Neural progenitor cell (in vitro differentiated cells): ENCODE measurements around the gene CNTNAP2. TPM values are rescaled to one million over a fixed set of nuclear protein-coding genes. Genes with fewer than 3 reads are reported as not detected.

Experiments used
- DNase-seq: peaks from one replicate; pipeline ENCODE4 v3.0.0-alpha.2; 2016; ENCODE audit warnings: low spot score
- H2AFZ ChIP-seq: fragments of 200-600 bp; sonication (generic); replicated peaks from 2 replicates; pipeline ENCODE4 v1.6.1; 2016; ENCODE audit warnings: antibody characterized with exemption
- H3F3A ChIP-seq: fragments of 200-600 bp; sonication (generic); 2 replicates; pipeline ENCODE4 v1.6.1; 2016; ENCODE audit warnings: antibody characterized with exemption, low read depth
- H3K27ac ChIP-seq: fragments of 200-600 bp; sonication (generic); 2 replicates; pipeline ENCODE4 v1.5.1; 2016; ENCODE audit warnings: mild to moderate bottlenecking
- H3K27me3 ChIP-seq: fragments of 200-600 bp; sonication (generic); 2 replicates; pipeline ENCODE4 v1.6.1; 2016; ENCODE audit warnings: mild to moderate bottlenecking, moderate library complexity
- H3K36me3 ChIP-seq: fragments of 200-600 bp; sonication (generic); 2 replicates; pipeline ENCODE4 v1.5.1; 2016
- H3K4me1 ChIP-seq: fragments of 200-600 bp; sonication (generic); 2 replicates; pipeline ENCODE4 v1.6.1; 2016; ENCODE audit warnings: mixed run types
- H3K4me2 ChIP-seq: fragments of 200-600 bp; sonication (generic); 2 replicates; pipeline ENCODE4 v1.6.1; 2016
- H3K4me3 ChIP-seq: fragments of 200-600 bp; sonication (generic); 2 replicates; pipeline ENCODE4 v1.5.1; 2016
- H3K79me2 ChIP-seq: fragments of 200-600 bp; sonication (generic); 2 replicates; pipeline ENCODE4 v1.6.1; 2016; ENCODE audit warnings: low read depth
- H3K9ac ChIP-seq: fragments of 200-600 bp; sonication (generic); 2 replicates; pipeline ENCODE4 v1.6.1; 2016
- H3K9me3 ChIP-seq: fragments of 200-600 bp; sonication (generic); 2 replicates; pipeline ENCODE4 v1.5.1; 2016; ENCODE audit warnings: low read depth
- H4K20me1 ChIP-seq: fragments of 200-600 bp; sonication (generic); 2 replicates; pipeline ENCODE4 v1.6.1; 2016; ENCODE audit warnings: low read depth
- H3K27ac Mint-ChIP-seq: 3 replicates; pipeline ENCODE4 v1.8.0; 2021; ENCODE audit warnings: mixed read lengths
- H3K27me3 Mint-ChIP-seq: 2 replicates; pipeline ENCODE4 v1.8.0; 2022; ENCODE audit warnings: low read depth, mild to moderate bottlenecking, inconsistent platforms, moderate library complexity, mixed read lengths; ENCODE audit not compliant: insufficient read depth
- H3K36me3 Mint-ChIP-seq: 3 replicates; pipeline ENCODE4 v1.8.0; 2021; ENCODE audit warnings: mixed read lengths
- H3K4me1 Mint-ChIP-seq: 3 replicates; pipeline ENCODE4 v1.8.0; 2021; ENCODE audit warnings: mixed read lengths
- H3K4me3 Mint-ChIP-seq: 3 replicates; pipeline ENCODE4 v1.8.0; 2021; ENCODE audit warnings: mild to moderate bottlenecking, moderate library complexity, mixed read lengths
- H3K9me3 Mint-ChIP-seq: 3 replicates; pipeline ENCODE4 v1.8.0; 2020; ENCODE audit warnings: mixed read lengths
- CTCF ChIP-seq: fragments of 200-600 bp; sonication (generic); IDR thresholded peaks from 2 replicates; pipeline ENCODE4 v1.5.1; 2017; ENCODE audit warnings: antibody characterized with exemption, mild to moderate bottlenecking
- EZH2 ChIP-seq: fragments of 200-600 bp; sonication (generic); IDR thresholded peaks from 2 replicates; pipeline ENCODE4 v1.6.1; 2017; ENCODE audit warnings: antibody characterized with exemption, mild to moderate bottlenecking, moderate library complexity
- EZH2phosphoT487 ChIP-seq: fragments of 200-600 bp; sonication (generic); IDR thresholded peaks from 2 replicates; pipeline ENCODE4 v1.6.1; 2017; ENCODE audit warnings: antibody characterized with exemption
- total RNA-seq: library from RNA; depleted of rRNA; stranded (reverse); fragments of >200 nt; gene quantifications from 2 replicates; pipeline ENCODE4 v1.2.3, GENCODE V29; 2015; ENCODE audit warnings: low replicate concordance

Gene CNTNAP2
- total RNA-seq, 1 donor from 2014 or later, result 126 TPM

GRCh38 chr7:147607157-147607800 lies 1490.7 kb downstream of the CNTNAP2 start:
- no peak overlapping the region for H3K9ac ChIP-seq
- no peaks in the 10 kb centered on the region for H3K9me3 ChIP-seq
- no peaks in the 10 kb centered on the region for H4K20me1 ChIP-seq
- H3K27me3 ChIP-seq, result peaks cover 14% of the 10 kb centered on the region
- H3K4me1 Mint-ChIP-seq, result peaks cover 44% of the 10 kb centered on the region
- DNase-seq, result peak; percentile 78
- H3K36me3 Mint-ChIP-seq, result peaks cover 24% of the 10 kb centered on the region
- H3F3A ChIP-seq, result peaks cover 22% of the 10 kb centered on the region
- no peak overlapping the region for H3K4me3 ChIP-seq
- H3K27me3 Mint-ChIP-seq, result peaks cover 9% of the 10 kb centered on the region
- no peak overlapping the region for H2AFZ ChIP-seq
- H3K79me2 ChIP-seq, result no peaks in the 10 kb centered on the region
- peaks cover 38% of the 10 kb centered on the region for H3K9me3 Mint-ChIP-seq
- no peaks in the 10 kb centered on the region for H3K36me3 ChIP-seq
- H3K4me2 ChIP-seq, result peak overlapping the region; percentile 19
- peak overlapping the region; percentile 11 for H3K4me3 Mint-ChIP-seq
- TF ChIP-seq EZH2phosphoT487 (peak; percentile 81), CTCF (no peak)
- no peak overlapping the region for H3K27ac ChIP-seq
- peaks cover 22% of the 10 kb centered on the region for H3K4me1 ChIP-seq
- H3K27ac Mint-ChIP-seq, result peak overlapping the region; percentile 67

GRCh38 chr7:147611431-147611830 lies 1494.8 kb downstream of the CNTNAP2 start:
- Mint-ChIP-seq H3K9me3 (peaks cover 38% of the 10 kb centered on the region), H3K36me3 (peaks cover 15% of the 10 kb centered on the region), H3K27me3 (peaks cover 4% of the 10 kb centered on the region), H3K4me1 (peaks cover 27% of the 10 kb centered on the region), H3K27ac (no peak overlapping the region), H3K4me3 (no peak overlapping the region)
- Histone ChIP-seq H3K4me2 (no peak overlapping the region), H3K36me3 (no peaks in the 10 kb centered on the region), H3K27ac (no peak overlapping the region), H3K9me3 (no peaks in the 10 kb centered on the region), H3K79me2 (no peaks in the 10 kb centered on the region), H3F3A (peaks cover 16% of the 10 kb centered on the region), H3K4me1 (peaks cover 15% of the 10 kb centered on the region), H3K4me3 (no peak overlapping the region), H3K27me3 (peaks cover 2% of the 10 kb centered on the region), H2AFZ (no peak overlapping the region), H4K20me1 (no peaks in the 10 kb centered on the region), H3K9ac (no peak overlapping the region)
- no peak for TF ChIP-seq CTCF
- TF ChIP-seq EZH2phosphoT487, result no peak
- no peak for TF ChIP-seq EZH2
- DNase-seq, result no peak

- Mint-ChIP-seq H3K36me3 (no peaks in the 10 kb centered on the region), H3K27me3 (no peaks in the 10 kb centered on the region)
Measured at GRCh38 chr7:147635288-147635687, 1518.7 kb downstream of the CNTNAP2 start.

More at GRCh38 chr7:147635288-147635687, 1518.7 kb downstream of the CNTNAP2 start:
- peaks cover 2% of the 10 kb centered on the region for H3K4me1 Mint-ChIP-seq
- H3K4me3 Mint-ChIP-seq, result no peak overlapping the region
- TF ChIP-seq EZH2phosphoT487 (no peak), EZH2 (no peak), CTCF (no peak)
- Histone ChIP-seq H4K20me1 (no peaks in the 10 kb centered on the region), H3K27me3 (no peaks in the 10 kb centered on the region), H3K4me1 (peaks cover 12% of the 10 kb centered on the region), H2AFZ (no peak overlapping the region), H3K4me3 (no peak overlapping the region), H3K9me3 (no peaks in the 10 kb centered on the region), H3K36me3 (no peaks in the 10 kb centered on the region), H3K9ac (no peak overlapping the region), H3K27ac (no peak overlapping the region), H3K4me2 (no peak overlapping the region), H3K79me2 (no peaks in the 10 kb centered on the region), H3F3A (no peaks in the 10 kb centered on the region)
- H3K27ac Mint-ChIP-seq, result no peak overlapping the region
- H3K9me3 Mint-ChIP-seq, result peaks cover 13% of the 10 kb centered on the region
- DNase-seq, result no peak
